Body of pancreas (tissue), 4 donors: Measurements from ENCODE around the gene HELQ. TPM values are rescaled to one million over a fixed set of nuclear protein-coding genes. Genes with fewer than 3 reads are reported as not detected.

Experiments
- ATAC-seq: fragments of 150-250 bp; one replicate; pipeline ENCODE4 v1.9.1; 2016
- DNase-seq, 4 donors: peaks; one replicate each; pipeline ENCODE4 v3.0.0-alpha.2; 2019
- H3K27ac ChIP-seq, 4 donors: fragments of 200-600 bp; sonication (generic); 1 replicate in 3 of 4; 2 replicates in 1 of 4; pipeline versions ENCODE4 v1.5.1 to v1.6.1; 2016 to 2019; ENCODE audit warnings: mild to moderate bottlenecking in 1 of 4, mixed read lengths in 1 of 4, moderate library complexity in 1 of 4
- H3K27me3 ChIP-seq, 2 donors: fragments of 200-600 bp; sonication (generic); one replicate each; pipeline ENCODE4 v1.6.0; 2016; ENCODE audit warnings: mild to moderate bottlenecking in 1 of 2
- H3K36me3 ChIP-seq, 2 donors: fragments of 200-600 bp; sonication (generic); replicated peaks in 1 of 2; 2 replicates each; pipeline ENCODE4 v1.5.1; 2016; ENCODE audit warnings: low read depth in 2 of 2; ENCODE audit not compliant: insufficient read depth in 1 of 2
- H3K4me1 ChIP-seq: fragments of 200-600 bp; sonication (generic); one replicate; pipeline ENCODE4 v1.6.0; 2016
- H3K4me3 ChIP-seq, 2 donors: fragments of 200-600 bp; sonication (generic); 1 replicate in 1 of 2; 2 replicates in 1 of 2; pipeline ENCODE4 v1.5.1; 2016 to 2019
- H3K9me3 ChIP-seq, 3 donors: fragments of 200-600 bp; sonication (generic); 1 replicate in 2 of 3; 2 replicates in 1 of 3; pipeline ENCODE4 v1.5.1; 2016
- CTCF ChIP-seq, 7 experiments: fragments of 450-650 bp in 4 of 7; fragments of 200-600 bp in 3 of 7; sonication (generic) in 3 of 7; IDR thresholded peaks; one replicate each; pipeline ENCODE4 v1.5.1; 2016 to 2019; ENCODE audit warnings: antibody characterized with exemption in 7 of 7
- POLR2A ChIP-seq, 3 donors: fragments of 450-650 bp; IDR thresholded peaks; one replicate each; pipeline ENCODE4 v1.6.1; 2016; ENCODE audit warnings: antibody characterized with exemption in 3 of 3, mild to moderate bottlenecking in 2 of 3
- WGBS, 2 donors: methylation state at CpG; one replicate each; pipeline ENCODE4 v1.1.5; 2017; 5-methylcytosine and 5-hydroxymethylcytosine counted together
- intact Hi-C: fragments of 100-400 bp; cut with DNase I; formaldehyde crosslinking; loops from one replicate; pipeline ENCODE4 v1.15.1; 2023
- small RNA-seq: library from RNA; depleted of rRNA; stranded (forward); fragments of <200 nt; gene quantifications from one replicate; pipeline ENCODE3, GENCODE V24; 2016
- total RNA-seq, 2 donors: library from RNA; depleted of rRNA; stranded (reverse); fragments of >200 nt; gene quantifications; one replicate each; pipeline ENCODE4 v1.1.0, GENCODE V29; 2016

Gene HELQ
- total RNA-seq, 2 donors from 2014 or later: 14.0 to 24.4 TPM

- H3K9me3 ChIP-seq: no peaks in the 10 kb centered on the region
- intact Hi-C loops: no loop called here
- 73 to 83% methylated on average over 1 of the region's 1 CpG for WGBS, 2 donors
- no peaks in the 10 kb centered on the region for H3K36me3 ChIP-seq
- H3K4me1 ChIP-seq: peaks cover 20% of the 10 kb centered on the region
- DNase-seq (no peak), ATAC-seq (no peak)
- no peak for TF ChIP-seq POLR2A (IDR thresholded peaks at IDR 0.05)
- no peak for TF ChIP-seq CTCF (IDR thresholded peaks at IDR 0.05)
- no peak overlapping the region for H3K27ac ChIP-seq
- no peak overlapping the region for H3K4me3 ChIP-seq
- H3K27me3 ChIP-seq: no peaks in the 10 kb centered on the region
Observed at GRCh38 chr4:83358410-83358809, 97.2 kb downstream of the HELQ start.

Small RNAs within 50 kb of the gene (small RNA-seq; reads per million reads assigned to genes)
- not detected for gene AC114781.5

Other genes with a start within 250 kb of the HELQ start
- 1 to 10 TPM; 2.1 to 4.6 TPM for gene COQ2, start 171.0 kb downstream of the HELQ start, total RNA-seq
- gene HPSE, start 121.0 kb downstream of the HELQ start, total RNA-seq: under 1 TPM; 0.52 to 0.99 TPM
- 10 to 100 TPM; 10.9 to 55.0 TPM for gene MRPS18C, start 235 bp upstream of the HELQ start, total RNA-seq
- gene ABRAXAS1, start 29.3 kb upstream of the HELQ start, total RNA-seq: 10 to 100 TPM in 1 of 2 donors, 1 to 10 TPM in 1; 5.9 to 17.1 TPM
- 1 to 10 TPM; 1.8 to 4.3 TPM for gene GPAT3, start 80.3 kb upstream of the HELQ start, total RNA-seq